Smooth muscle cell of the umbilical artery (primary cell): ENCODE results near the gene KCTD2. TPM values are rescaled to one million over a fixed set of nuclear protein-coding genes. Genes with fewer than 3 reads are reported as not detected.

Source experiments
- total RNA-seq: library from RNA; depleted of rRNA; stranded (reverse); fragments of >200 nt; gene quantifications from 2 replicates; pipeline ENCODE4 v1.2.3, GENCODE V29; 2014

Gene KCTD2, protein sequence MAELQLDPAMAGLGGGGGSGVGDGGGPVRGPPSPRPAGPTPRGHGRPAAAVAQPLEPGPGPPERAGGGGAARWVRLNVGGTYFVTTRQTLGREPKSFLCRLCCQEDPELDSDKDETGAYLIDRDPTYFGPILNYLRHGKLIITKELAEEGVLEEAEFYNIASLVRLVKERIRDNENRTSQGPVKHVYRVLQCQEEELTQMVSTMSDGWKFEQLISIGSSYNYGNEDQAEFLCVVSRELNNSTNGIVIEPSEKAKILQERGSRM
- 12.2 and 20.9 TPM in 2 replicates for total RNA-seq

DNA sequence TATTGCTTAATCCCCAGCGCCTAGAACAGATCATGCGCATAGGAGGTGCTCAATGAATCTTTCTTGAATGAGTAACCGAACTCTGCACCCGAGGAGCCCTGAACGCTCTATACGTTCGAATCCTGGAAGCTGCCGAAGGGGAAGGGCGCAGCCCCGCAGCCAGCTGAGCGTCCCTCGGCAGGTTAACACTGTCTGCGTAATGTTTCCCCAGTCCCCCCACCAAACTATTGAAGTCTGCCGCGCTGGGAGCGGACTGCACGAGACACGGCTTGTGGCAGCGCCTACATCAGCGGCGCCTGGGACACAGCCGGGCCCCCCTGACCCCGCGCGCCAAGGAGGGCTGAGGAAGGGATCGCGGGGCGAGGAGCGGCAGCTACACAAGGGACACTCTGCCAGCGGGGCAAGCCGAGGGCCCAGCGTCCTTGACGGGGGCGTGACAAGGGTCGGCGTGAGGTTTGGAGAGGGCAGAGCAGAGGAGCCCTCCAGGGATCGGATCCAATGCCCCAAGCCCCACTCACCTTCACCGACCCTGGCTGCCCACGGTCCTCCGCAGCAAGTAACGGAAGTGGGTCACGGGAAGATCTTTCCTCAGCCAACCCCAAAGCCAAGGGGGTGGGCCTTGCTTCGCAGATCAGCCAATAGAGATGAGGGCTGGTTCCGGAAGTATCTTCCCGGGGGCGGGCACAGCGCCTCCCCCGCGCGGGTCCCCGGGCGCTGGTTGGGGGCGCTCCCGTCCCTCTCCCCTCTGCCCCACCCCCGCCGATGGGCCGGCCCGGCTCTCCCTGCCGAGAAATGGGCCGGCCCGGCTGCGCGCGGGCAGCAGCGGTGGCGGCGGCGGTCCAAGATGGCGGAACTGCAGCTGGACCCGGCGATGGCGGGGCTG is at the start of gene KCTD2, which contains the start of gene ATP5PD:
KCTD2 (plus strand) TSS at position 819 of the 883 bp plus-strand sequence; CDS start at position 845, 26 bp downstream.
ATP5PD (minus strand) TSS at position 563 of the 883 bp plus-strand sequence. CDS start 4,319 bp downstream, outside the sequence.

DNA sequence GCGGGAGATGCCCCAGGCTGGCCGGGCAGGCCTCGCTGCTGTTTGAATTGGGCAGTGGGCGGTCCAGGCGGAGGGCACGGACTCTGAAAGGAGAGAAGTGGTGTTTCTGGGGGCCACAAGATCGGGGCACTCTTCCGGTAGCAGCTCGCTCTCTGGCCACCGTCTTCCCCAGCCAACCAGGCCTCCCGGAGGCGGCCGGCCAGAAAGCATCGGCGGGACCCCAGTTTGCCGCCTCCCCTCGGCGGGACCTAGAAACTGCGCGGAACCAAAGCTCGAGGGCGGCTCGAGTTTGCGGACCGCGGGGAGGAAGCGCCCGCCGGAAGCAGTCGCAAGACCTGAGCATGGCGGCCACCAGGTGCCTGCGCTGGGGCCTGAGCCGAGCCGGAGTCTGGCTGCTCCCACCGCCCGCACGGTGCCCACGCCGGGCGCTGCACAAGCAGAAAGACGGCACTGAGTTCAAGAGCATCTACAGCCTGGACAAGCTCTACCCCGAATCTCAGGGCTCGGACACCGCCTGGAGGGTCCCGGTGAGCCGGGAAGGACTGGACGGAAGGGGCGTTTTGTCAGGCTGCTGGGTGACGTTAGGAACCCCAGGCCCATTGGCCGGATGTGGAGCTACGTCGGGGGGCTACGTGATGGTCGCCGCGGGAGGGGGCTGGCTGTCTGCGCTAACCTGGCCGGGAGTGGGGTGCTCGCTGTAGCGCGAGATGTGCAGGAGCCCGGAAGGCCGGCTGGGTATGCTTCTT is 34.5 kb upstream of the KCTD2 start, which contains the start of gene MRPL58:
MRPL58 (plus strand) TSS at position 325 of the 746 bp plus-strand sequence; CDS start at position 342, 17 bp downstream.

DNA sequence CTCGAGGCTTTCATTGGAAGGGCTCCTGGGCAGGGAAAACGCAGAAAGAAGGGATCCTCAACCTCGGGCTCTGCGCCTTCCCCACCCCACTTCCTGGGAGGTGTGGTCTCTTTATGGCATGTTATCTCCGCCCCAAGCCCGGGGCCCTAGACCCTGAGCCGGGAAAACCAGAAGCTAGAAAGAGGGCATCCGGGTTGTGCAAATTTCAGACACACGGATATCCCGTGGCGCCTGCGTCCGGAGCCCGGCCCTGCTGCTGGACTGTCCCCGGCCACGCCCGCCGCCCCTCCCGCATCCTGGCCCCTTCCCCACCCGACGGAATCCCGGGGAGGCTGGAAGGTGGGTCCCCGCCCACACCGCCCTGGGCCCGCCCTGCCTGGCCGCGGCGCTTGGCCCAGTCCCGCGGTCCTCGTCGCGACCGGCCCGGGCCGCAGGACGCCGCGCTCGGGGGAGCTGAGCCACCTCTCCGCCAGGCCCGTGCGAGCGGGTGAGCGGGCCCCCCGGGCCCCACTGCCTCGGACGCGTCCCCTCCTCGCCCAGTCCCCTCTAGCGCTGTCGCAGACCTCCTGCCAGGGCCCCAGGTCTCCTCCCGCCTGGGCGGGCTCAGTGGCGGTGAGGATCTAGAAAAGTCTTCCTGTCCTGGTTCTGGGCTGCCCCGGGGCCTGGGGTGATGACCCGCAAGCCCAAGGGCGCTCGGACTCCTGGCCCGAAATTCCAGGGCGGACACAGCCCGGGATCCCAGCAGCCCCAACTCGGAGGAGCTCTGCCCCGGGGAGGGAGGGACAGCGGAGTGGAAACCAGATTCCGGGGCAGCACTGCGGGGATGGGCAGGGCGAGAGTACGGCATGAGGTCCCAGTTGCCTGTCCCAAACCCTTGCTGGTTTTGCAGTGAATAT is 40.8 kb downstream of the KCTD2 start, which contains the start of gene SLC16A5:
SLC16A5 (plus strand) TSS at position 397 of the 896 bp plus-strand sequence. CDS start 5,683 bp downstream, outside the sequence.

DNA sequence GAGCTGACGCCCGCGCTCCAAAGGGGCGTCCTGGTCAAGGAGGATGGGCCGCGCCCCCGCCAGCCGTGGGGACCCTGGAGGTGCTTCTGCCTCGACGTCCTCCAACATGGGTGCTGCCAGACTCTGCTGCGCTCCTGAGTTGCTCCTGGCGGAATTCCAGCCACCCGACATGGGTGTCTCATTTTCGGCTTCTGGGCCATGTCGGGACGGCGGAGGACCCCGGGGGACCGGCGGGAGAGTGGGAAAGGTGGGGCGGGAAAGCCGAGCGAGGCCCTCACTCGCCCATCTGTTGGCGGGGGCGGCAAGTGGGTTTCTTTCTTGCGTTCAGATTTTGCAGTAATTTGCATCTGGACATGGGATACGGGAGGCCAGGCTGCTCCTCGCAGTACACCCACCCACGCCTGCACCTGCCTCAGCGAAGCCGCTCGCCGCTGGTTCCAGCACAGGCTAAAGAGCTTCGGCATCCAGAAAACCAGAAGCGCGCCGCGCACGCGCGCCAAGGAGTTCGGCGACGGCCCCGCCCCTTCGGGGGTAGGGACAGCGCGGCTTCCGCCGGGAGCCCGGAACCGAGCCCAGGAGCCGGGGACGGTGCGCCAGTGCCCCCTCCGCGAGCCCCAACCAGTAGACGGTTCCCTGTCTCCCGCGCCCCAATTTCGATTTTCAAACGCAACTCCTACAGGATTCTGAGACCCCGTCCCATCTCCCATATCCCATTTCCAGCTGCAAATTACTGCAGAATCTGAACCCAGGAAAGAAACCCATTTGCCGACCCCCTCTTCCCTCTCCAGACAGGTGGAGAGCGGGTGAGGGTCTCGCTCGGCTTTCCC is 62.6 kb downstream of the KCTD2 start, which contains the start of gene ARMC7:
ARMC7 (plus strand) TSS at position 563 of the 827 bp plus-strand sequence. CDS start 320 bp downstream, outside the sequence.

Other genes with a start within 250 kb of the KCTD2 start
- gene GRIN2C, start 187.3 kb upstream of the KCTD2 start, total RNA-seq, result 0.18 and 0.30 TPM in 2 replicates
- gene FDXR, start 174.2 kb upstream of the KCTD2 start, total RNA-seq, result 45.0 and 52.9 TPM in 2 replicates
- gene FADS6, start 153.6 kb upstream of the KCTD2 start, total RNA-seq, result not detected in 2 replicates
- not detected in 2 replicates for gene USH1G, start 124.0 kb upstream of the KCTD2 start, total RNA-seq
- gene OTOP2, start 123.0 kb upstream of the KCTD2 start, total RNA-seq, result not detected in 2 replicates
- gene OTOP3, start 111.3 kb upstream of the KCTD2 start, total RNA-seq, result not detected in 2 replicates
- gene HID1, start 74.5 kb upstream of the KCTD2 start, total RNA-seq, result 0.18 and 0.30 TPM in 2 replicates
- gene CDR2L, start 59.6 kb upstream of the KCTD2 start, total RNA-seq, result 19.9 and 47.2 TPM in 2 replicates
- 18.8 and 22.0 TPM in 2 replicates for gene MRPL58, start 34.6 kb upstream of the KCTD2 start, total RNA-seq
- gene ATP5PD, start 256 bp upstream of the KCTD2 start, total RNA-seq, result 202 and 315 TPM in 2 replicates
- gene SLC16A5, start 40.7 kb downstream of the KCTD2 start, total RNA-seq, result 7.4 and 12.3 TPM in 2 replicates
- gene ARMC7, start 62.7 kb downstream of the KCTD2 start, total RNA-seq, result 1.8 and 2.8 TPM in 2 replicates
- 23.8 and 29.9 TPM in 2 replicates for gene NT5C, start 84.5 kb downstream of the KCTD2 start, total RNA-seq
- gene JPT1, start 107.3 kb downstream of the KCTD2 start, total RNA-seq, result 93.2 and 179 TPM in 2 replicates
- 79.5 and 89.1 TPM in 2 replicates for gene SUMO2, start 135.7 kb downstream of the KCTD2 start, total RNA-seq
- gene NUP85, start 158.5 kb downstream of the KCTD2 start, total RNA-seq, result 18.7 and 24.6 TPM in 2 replicates
- gene GGA3, start 214.4 kb downstream of the KCTD2 start, total RNA-seq, result 9.8 and 17.8 TPM in 2 replicates
- 28.9 and 32.4 TPM in 2 replicates for gene MRPS7, start 214.7 kb downstream of the KCTD2 start, total RNA-seq
- gene MIF4GD, start 224.0 kb downstream of the KCTD2 start, total RNA-seq, result 5.6 and 6.2 TPM in 2 replicates
- 4.8 and 8.6 TPM in 2 replicates for gene SLC25A19, start 242.2 kb downstream of the KCTD2 start, total RNA-seq